VCaP (cell line): ENCODE results near the gene FCER1G.

Experiments used
- H3K27ac ChIP-seq: fragments of 450-650 bp; 2 replicates; pipeline ENCODE4 v1.5.1; 2017
- TF ChIP-seq, protein P1 (sequence below): fragments of 450-650 bp; conservative IDR thresholded peaks from 2 replicates; pipeline ENCODE4 v1.5.1; 2017; ENCODE audit warnings: mild to moderate bottlenecking, moderate library complexity

Gene FCER1G

DNA sequence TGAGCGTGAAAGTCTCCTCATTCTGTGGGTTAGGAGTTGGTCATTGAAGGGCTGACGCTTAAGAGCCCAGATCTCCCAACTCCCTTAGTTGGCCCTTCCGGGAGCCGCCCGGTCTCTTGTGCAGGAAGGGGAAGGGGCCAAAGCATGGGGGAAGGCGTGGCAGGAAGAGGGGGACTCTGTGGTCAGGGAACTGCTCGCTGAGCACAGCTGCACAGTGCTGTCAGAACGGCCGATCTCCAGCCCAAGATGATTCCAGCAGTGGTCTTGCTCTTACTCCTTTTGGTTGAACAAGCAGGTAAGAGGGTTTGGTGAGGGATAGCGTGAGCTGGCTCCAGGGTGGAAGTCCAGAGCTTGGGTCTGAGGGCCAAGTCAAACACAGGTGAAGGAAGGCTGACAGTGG, at the start of gene FCER1G:
Gene FCER1G, plus strand, starts transcription at position 220 of the 400 bp plus-strand sequence. Its CDS starts 27 bp downstream, at position 247.
- TF ChIP-seq, protein P1, sequence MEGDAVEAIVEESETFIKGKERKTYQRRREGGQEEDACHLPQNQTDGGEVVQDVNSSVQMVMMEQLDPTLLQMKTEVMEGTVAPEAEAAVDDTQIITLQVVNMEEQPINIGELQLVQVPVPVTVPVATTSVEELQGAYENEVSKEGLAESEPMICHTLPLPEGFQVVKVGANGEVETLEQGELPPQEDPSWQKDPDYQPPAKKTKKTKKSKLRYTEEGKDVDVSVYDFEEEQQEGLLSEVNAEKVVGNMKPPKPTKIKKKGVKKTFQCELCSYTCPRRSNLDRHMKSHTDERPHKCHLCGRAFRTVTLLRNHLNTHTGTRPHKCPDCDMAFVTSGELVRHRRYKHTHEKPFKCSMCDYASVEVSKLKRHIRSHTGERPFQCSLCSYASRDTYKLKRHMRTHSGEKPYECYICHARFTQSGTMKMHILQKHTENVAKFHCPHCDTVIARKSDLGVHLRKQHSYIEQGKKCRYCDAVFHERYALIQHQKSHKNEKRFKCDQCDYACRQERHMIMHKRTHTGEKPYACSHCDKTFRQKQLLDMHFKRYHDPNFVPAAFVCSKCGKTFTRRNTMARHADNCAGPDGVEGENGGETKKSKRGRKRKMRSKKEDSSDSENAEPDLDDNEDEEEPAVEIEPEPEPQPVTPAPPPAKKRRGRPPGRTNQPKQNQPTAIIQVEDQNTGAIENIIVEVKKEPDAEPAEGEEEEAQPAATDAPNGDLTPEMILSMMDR: no peak
- no peak within 1 kb of the TSS for H3K27ac ChIP-seq

DNA sequence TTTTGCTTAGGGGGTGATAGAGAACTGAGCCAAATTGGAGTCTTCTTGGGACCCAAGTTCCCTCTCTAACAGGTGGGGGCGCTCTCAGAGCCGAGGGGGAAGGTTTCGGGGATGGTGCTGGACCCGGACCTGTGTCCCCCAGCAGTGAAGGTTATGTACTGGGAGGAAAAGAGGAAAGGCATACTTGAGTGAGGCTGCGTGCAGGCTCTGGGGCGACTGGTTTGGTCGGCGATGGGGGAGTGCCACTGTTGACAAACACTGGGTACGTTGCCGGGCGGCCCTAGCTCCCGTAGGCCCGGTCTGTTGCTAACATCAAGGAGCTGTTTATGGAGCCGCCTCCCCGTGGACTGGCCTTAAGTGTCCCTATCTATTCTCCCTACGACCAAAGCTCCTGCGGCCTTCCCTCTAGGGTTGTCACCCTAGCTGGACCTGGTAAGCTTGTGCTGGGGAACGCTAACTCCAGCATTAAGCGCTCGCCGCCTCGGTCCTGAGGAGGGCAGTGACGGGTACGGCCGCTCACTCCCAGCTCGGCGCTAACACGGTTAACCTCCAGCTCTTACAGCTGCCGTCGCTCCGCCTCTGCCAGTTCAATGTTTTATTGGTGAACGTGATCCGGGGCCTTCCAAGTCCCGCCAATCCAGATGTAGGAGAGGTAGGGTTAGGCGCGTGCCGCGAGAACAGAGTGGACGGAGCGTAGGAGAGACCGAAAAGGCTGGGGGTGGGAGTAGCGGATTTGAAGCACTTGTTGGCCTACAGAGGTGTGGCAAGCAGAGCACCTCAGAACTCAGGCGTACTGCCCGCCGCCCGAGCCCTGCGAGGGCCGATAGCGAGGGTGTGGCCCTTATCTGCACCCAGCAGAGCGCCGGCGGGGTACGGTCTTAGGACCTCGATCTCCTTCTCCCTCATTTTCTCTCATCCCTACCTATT, 49.1 kb upstream of the FCER1G start, which contains the start of gene PPOX:
Gene PPOX, plus strand, starts transcription at position 685 of the 927 bp plus-strand sequence. CDS start 422 bp downstream, outside the sequence.
- peak within 1 kb of the TSS; percentile 79 for H3K27ac ChIP-seq
- TF ChIP-seq, protein P1: peak; percentile 38

DNA sequence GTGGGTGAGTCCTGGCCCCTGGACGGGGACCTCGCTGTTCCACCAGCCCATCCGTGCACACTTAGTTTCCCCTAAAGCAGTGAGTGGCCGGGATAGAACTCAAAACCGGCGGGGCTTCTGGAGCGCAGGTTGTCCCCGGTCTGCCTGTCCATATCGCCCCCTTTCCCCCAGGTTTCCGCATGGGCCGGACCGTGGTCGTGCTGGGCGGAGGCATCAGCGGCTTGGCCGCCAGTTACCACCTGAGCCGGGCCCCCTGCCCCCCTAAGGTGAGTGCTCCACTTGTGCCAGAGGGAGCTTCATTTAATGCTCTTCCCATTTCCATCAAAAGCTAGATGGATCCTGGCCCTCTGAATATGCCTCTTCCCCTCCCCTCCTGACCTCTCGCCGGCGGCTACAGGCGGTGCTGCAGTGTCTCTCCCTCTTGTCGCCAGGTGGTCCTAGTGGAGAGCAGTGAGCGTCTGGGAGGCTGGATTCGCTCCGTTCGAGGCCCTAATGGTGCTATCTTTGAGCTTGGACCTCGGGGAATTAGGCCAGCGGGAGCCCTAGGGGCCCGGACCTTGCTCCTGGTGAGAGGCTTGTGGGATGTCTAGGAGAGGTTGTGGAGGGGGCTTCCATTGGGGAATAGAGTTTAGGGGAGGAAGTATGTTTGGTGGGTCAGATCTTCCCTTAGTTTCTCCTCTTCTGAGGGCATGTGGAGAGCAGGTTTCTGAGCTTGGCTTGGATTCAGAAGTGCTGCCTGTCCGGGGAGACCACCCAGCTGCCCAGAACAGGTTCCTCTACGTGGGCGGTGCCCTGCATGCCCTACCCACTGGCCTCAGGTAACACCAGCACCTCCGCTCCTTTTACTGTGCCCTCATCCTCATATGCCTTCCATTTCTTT, 48.2 kb upstream of the FCER1G start:
- TF ChIP-seq, protein P1: no peak
- peak overlapping the region; percentile 79 for H3K27ac ChIP-seq

DNA sequence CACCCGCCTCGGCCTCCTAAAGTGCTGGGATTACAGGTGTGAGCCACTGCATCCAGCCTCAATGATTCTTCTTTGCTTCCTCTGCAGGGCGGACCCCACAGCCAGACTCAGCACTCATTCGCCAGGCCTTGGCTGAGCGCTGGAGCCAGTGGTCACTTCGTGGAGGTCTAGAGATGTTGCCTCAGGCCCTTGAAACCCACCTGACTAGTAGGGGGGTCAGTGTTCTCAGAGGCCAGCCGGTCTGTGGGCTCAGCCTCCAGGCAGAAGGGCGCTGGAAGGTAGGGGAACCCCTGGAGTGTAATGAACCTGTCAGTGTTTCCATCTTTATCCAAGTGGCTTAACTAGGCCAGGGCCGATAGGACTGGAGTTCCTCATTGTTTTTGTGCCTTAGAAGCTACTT, 46.2 kb upstream of the FCER1G start:
- H3K27ac ChIP-seq: no peak overlapping the region
- TF ChIP-seq, protein P1: no peak

DNA sequence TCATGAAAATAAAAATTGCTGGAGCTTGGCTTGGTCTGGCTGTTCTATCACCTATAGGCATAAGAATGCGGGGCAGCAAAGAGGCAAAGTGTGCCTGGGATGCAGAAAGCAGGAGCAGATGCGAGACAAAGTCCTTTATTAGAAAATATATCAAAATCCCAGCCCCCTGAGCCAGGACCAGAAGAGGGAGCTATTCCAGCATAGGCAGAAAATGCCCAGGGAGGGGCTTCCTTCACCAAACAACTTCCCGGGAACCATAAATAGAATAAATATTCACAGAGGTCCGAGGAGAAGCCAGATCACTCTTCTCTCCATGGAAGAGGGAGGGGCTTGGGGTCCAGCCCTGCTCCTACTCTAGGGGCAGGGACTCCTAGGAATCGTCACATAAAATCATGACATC, 43.9 kb upstream of the FCER1G start:
- TF ChIP-seq, protein P1: peak; percentile 32; the same call in 1 of the 2 replicates
- 0 out of 2 replicates have a peak overlapping the region, but pooled peaks have one; percentile 2 for H3K27ac ChIP-seq

DNA sequence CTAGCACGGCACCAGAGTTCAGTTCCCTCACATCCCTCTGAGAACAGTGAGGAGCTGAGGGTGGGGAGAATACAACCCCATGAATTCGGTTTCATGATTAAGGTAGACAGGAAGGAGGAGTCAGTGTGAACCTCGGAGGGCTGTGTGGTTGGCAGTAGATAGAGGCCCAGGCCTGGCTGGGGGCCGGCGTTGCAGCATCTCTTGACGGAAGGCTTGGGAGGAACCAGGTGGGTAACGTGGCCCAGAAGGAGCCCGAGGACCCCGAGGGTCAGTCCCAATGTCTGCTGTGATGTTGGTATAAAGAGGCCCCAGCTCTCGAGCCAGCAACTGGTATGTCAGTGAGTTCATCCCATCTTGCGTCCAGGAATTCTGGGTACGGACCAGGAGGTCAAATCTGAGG, 43.4 kb upstream of the FCER1G start:
- H3K27ac ChIP-seq: 0 out of 2 replicates have a peak overlapping the region, but pooled peaks have one; percentile 2
- TF ChIP-seq, protein P1: no peak

DNA sequence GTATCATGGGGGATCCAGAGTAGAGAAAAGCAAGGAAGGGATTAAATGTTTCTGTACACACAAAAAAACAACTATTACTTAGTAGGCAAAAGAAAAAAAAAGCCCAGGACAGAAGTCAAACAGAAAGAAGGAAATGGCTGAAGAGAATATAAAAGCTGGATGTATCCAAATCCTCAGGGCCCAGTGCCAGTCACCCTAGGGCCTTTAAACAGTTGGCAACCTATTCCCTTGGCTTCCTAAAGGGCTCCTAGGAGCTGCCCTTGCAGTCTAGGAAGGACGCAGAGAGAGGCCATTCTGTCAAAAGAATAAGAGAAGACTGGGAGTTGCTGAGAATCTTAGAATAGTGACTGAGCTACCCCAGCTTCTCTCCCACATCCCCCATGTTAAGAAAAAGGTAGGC, 42.7 kb upstream of the FCER1G start:
- TF ChIP-seq, protein P1: no peak
- 0 out of 2 replicates have a peak overlapping the region, but pooled peaks have one; percentile 14 for H3K27ac ChIP-seq
